Natural killer cell treated with Interleukin-12 subunit alpha and Interleukin-12 subunit beta and Interleukin-15 and Interleukin-18, amount 100 ng/mL, for 72 hours (primary cell): ENCODE data around the gene GRIN2A. TPM values are rescaled to one million over a fixed set of nuclear protein-coding genes. Genes with fewer than 3 reads are reported as not detected.

Experiments
- ATAC-seq, 2 donors: fragments of 150-1000 bp; cut with Tn5 transposase in 1 of 2; sonication (Bioruptor Pico), chemical (Tn5 transposase) in 1 of 2; 2 replicates each; pipeline ENCODE4 v1.10.0; 2021
- DNase-seq: peaks from one replicate; pipeline ENCODE4 v3.0.0; 2022; ENCODE audit warnings: low spot score
- H3K27ac Mint-ChIP-seq, 2 donors: 1 replicate in 1 of 2; 2 replicates in 1 of 2; pipeline ENCODE4 v1.8.0; 2022; ENCODE audit warnings: mixed read lengths in 2 of 2, mild to moderate bottlenecking in 1 of 2, moderate library complexity in 1 of 2
- H3K27me3 Mint-ChIP-seq, 2 donors: 1 replicate in 1 of 2; 2 replicates in 1 of 2; pipeline ENCODE4 v1.8.0; 2022; ENCODE audit warnings: mixed read lengths in 2 of 2
- H3K36me3 Mint-ChIP-seq: one replicate; pipeline ENCODE4 v1.8.0; 2022; ENCODE audit warnings: mixed read lengths
- H3K4me1 Mint-ChIP-seq, 2 donors: 1 replicate in 1 of 2; 2 replicates in 1 of 2; pipeline ENCODE4 v1.8.0; 2022; ENCODE audit warnings: low read depth in 2 of 2, mixed read lengths in 2 of 2, mild to moderate bottlenecking in 1 of 2
- H3K4me3 Mint-ChIP-seq: one replicate; pipeline ENCODE4 v1.8.0; 2022; ENCODE audit warnings: mixed read lengths
- H3K9me3 Mint-ChIP-seq: 2 replicates; pipeline ENCODE4 v1.8.0; 2022; ENCODE audit warnings: mixed read lengths
- total RNA-seq, 2 donors: library from RNA; stranded (reverse); gene quantifications; one replicate each; pipeline ENCODE4 v1.2.3, GENCODE V29; 2022

Gene GRIN2A
- total RNA-seq, 2 donors from 2014 or later, result not detected

DNA sequence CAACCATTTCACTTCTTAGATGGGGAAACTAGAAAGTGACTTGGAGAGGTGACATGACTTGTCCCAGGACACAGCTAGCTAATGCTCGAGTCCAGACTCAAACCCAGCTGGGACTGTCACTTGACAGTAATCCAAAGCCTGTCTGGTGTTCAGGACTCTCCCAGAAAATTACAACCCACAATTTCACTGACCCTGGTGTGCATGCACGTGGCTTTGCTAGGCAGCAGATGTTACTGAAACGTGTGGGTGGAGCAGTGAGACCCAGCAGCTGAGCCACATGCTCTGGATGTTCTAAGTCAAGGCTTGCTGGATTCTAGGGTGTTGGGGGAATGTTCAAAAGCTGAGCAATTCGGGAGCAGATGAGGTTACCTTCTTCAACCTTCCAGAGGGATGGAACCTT is 364.6 kb downstream of the GRIN2A start:
- Mint-ChIP-seq H3K4me3 (no peak overlapping the region), H3K27ac (no peak overlapping the region), H3K4me1 (no peaks in the 10 kb centered on the region), H3K9me3 (no peaks in the 10 kb centered on the region), H3K27me3 (peaks cover 4 to 33% of the 10 kb centered on the region in 2 donors), H3K36me3 (no peaks in the 10 kb centered on the region)
- ATAC-seq, result no peak
- DNase-seq, result no peak

DNA sequence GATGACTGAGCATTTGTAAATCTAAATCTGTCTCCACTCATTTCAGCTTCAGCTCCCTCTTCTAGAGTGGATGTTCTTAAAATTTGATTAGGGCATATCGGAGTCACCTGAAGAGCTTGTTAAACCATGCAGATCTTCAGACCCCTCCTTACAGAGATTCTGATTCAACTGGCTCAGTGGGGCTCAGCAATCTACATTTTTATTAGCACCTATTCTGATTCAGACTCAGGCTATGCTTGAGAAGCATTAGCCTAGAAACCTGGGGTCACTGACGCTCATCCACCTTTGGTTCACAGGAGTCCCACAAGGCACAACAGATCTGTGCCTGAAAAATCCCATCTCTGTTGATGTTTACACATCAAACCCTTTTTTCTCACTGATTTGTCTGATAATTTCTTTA is 365.6 kb downstream of the GRIN2A start:
- H3K27ac Mint-ChIP-seq, result no peak overlapping the region
- DNase-seq (no peak), ATAC-seq (no peak)
- H3K27me3 Mint-ChIP-seq, result peaks cover 2 to 26% of the 10 kb centered on the region in 2 donors
- no peaks in the 10 kb centered on the region for H3K9me3 Mint-ChIP-seq
- H3K4me3 Mint-ChIP-seq, result no peak overlapping the region
- H3K36me3 Mint-ChIP-seq, result no peaks in the 10 kb centered on the region
- H3K4me1 Mint-ChIP-seq, result no peaks in the 10 kb centered on the region

DNA sequence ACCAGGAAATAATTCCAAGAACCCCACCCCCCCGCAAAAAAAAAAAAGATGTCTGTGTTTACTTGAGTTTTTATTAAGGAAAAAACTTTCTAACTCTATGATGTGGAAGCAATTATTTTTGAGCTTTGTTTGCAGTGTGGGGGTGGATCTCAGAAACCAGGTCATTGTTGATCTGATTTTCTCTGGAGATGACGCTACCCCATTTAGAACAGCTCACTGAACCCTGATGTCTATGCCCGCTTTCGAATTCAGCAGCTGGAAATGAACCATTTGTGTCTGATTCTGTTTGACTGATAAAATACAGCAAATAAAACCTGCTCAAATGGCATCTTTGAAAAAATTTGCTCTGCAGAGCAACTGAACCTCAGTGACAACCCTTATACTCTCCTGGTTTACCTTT is 368.6 kb downstream of the GRIN2A start:
- Mint-ChIP-seq H3K27ac (no peak overlapping the region), H3K9me3 (no peaks in the 10 kb centered on the region), H3K36me3 (no peaks in the 10 kb centered on the region), H3K27me3 (peaks cover 0 to 16% of the 10 kb centered on the region in 2 donors), H3K4me3 (no peak overlapping the region), H3K4me1 (no peaks in the 10 kb centered on the region)
- no peak for ATAC-seq
- DNase-seq, result no peak

DNA sequence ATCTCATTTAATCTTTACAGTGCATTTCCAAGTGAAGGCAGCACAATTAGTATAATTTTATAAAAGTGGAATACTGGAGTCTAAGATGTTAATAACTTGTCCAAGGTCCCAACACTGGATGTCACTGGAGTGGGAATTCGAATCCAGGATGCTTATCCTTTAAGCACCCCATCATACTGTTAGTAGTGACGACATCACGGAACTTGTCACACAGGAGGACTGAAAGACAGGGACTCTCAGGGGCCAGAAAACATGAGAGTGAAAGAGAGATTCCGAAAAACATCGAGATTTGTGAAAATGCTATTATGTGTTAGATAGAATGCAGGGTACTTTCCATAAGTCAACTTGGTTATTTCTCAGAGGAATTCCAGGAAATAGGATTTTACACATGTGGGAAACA is 374.0 kb downstream of the GRIN2A start:
- no peaks in the 10 kb centered on the region for H3K27me3 Mint-ChIP-seq
- DNase-seq (no peak), ATAC-seq (no peak)
- no peaks in the 10 kb centered on the region for H3K4me1 Mint-ChIP-seq
- H3K36me3 Mint-ChIP-seq, result no peaks in the 10 kb centered on the region
- H3K9me3 Mint-ChIP-seq, result peaks cover 7% of the 10 kb centered on the region
- H3K4me3 Mint-ChIP-seq, result no peak overlapping the region
- no peak overlapping the region for H3K27ac Mint-ChIP-seq

DNA sequence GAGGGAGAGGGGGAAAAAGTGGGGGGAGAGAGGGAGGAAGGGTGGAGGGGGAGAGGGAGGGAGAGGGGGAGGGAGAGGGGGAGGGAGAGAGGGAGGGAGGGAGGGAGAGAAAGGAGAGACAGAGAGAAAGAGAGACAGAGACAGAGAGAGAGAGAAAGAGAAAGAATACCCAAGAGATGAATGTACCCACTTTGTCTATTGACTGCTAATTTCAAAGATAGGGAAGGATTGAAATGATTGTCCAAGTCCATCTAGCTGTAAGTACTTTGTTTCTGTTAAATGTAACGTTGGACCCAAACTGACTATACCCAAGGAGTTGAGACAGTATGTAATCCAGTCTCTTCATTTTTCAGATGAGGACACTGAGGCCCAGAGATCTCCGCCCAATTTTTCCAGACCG is 374.9 kb downstream of the GRIN2A start:
- Mint-ChIP-seq H3K4me3 (no peak overlapping the region), H3K36me3 (no peaks in the 10 kb centered on the region)
- DNase-seq, result no peak

DNA sequence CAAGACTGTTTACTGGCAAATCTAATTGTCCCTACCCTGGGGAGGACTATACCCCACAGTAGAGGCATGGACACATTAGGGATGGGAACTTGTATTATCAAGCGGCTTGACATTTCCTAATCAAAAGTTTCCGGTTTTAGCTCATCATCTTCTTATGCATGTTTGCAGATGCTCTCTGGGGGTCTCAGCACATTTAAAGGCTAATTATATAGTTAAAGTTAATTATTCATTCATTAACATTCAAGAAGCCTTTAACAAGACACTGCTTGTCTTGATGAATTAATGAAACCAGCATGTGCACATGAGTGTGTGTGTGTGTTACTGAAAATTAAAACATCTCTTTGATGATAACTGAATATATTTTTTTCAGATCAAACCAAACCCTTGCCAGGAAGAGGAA is 377.1 kb downstream of the GRIN2A start:
- no peak for ATAC-seq
- no peak overlapping the region for H3K4me3 Mint-ChIP-seq
- DNase-seq, result no peak
- no peaks in the 10 kb centered on the region for H3K36me3 Mint-ChIP-seq
- no peaks in the 10 kb centered on the region for H3K4me1 Mint-ChIP-seq
- no peak overlapping the region for H3K27ac Mint-ChIP-seq
- no peaks in the 10 kb centered on the region for H3K27me3 Mint-ChIP-seq
- peaks cover 11% of the 10 kb centered on the region for H3K9me3 Mint-ChIP-seq

More for the DNA sequence above, 374.9 kb downstream of the GRIN2A start:
- ATAC-seq, result no peak
- H3K27ac Mint-ChIP-seq, result no peak overlapping the region
- peaks cover 7% of the 10 kb centered on the region for H3K9me3 Mint-ChIP-seq
- H3K27me3 Mint-ChIP-seq, result no peaks in the 10 kb centered on the region
- H3K4me1 Mint-ChIP-seq, result no peaks in the 10 kb centered on the region

DNA sequence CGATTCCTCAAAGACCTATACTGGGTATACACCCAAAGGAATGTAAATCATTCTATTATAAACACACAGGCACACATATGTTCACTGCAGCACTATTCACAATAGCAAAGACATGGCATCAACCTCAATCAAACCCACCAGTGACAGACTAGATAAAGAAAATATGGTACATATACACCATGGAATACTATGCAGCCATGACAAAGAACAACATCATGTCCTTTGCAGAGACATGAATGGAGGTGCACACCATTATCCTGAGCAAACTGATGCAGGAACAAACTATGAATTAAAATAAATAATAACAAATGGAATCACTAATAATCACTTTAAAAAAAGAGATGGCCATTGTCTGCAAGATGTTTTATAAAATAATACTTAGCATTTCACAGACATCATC is 380.1 kb downstream of the GRIN2A start:
- Mint-ChIP-seq H3K36me3 (no peaks in the 10 kb centered on the region), H3K27ac (no peak overlapping the region), H3K9me3 (peaks cover 11% of the 10 kb centered on the region), H3K4me3 (no peak overlapping the region), H3K27me3 (no peaks in the 10 kb centered on the region), H3K4me1 (no peaks in the 10 kb centered on the region)
- DNase-seq (no peak), ATAC-seq (no peak)

DNA sequence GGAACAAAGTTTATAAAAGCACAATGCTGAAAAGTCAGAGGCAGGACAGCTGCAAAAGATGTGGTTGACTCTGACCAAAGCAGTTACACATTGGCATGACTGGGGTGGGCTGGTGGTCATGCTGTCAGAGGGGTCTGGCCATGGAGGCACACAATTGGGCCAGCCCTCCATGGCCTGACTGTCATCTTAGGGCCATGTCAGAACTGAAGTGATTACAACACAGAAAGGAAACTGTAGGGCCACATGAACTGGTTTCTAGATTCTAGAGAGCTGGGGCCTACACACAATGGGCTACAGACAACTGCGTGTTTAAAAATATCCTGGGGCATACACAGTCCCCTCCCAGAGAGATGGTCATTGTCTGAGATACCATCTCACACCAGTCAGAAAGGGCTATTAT is 380.6 kb downstream of the GRIN2A start:
- H3K4me1 Mint-ChIP-seq, result no peaks in the 10 kb centered on the region
- H3K36me3 Mint-ChIP-seq, result no peaks in the 10 kb centered on the region
- ATAC-seq (peak in 1 of 2 donors; percentile 24), DNase-seq (no peak)
- H3K27me3 Mint-ChIP-seq, result no peaks in the 10 kb centered on the region
- H3K9me3 Mint-ChIP-seq, result peaks cover 11% of the 10 kb centered on the region
- H3K4me3 Mint-ChIP-seq, result no peak overlapping the region
- no peak overlapping the region for H3K27ac Mint-ChIP-seq

DNA sequence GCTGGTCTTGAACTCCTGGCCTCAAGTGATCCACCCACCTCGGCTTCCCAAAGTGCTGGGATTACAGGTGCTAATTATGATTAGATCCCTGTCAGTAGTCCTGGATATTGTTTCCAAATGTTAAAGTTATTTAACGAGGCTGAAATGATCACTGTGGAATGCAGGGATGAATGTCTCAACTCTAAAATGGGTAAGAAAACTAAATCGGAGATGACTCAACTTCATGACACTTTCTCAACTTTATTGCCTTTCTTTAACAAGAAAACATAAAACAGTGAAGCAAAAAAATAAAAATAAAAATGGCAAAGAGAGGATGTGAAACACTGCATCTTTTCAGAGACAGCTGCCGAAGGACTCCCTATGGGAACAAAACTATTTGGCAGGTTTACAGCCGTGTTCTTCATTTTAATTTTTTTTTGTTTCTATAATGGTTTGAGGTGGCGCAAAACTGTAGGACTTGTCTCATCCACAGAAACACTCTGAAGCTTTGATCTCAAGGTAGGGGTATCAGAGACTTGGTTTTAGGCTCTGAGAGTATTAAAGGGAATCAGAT is 382.0 kb downstream of the GRIN2A start:
- ATAC-seq (no peak), DNase-seq (no peak)
- no peaks in the 10 kb centered on the region for H3K4me1 Mint-ChIP-seq
- no peak overlapping the region for H3K27ac Mint-ChIP-seq
- no peak overlapping the region for H3K4me3 Mint-ChIP-seq
- no peaks in the 10 kb centered on the region for H3K27me3 Mint-ChIP-seq
- no peaks in the 10 kb centered on the region for H3K36me3 Mint-ChIP-seq
- peaks cover 5% of the 10 kb centered on the region for H3K9me3 Mint-ChIP-seq

DNA sequence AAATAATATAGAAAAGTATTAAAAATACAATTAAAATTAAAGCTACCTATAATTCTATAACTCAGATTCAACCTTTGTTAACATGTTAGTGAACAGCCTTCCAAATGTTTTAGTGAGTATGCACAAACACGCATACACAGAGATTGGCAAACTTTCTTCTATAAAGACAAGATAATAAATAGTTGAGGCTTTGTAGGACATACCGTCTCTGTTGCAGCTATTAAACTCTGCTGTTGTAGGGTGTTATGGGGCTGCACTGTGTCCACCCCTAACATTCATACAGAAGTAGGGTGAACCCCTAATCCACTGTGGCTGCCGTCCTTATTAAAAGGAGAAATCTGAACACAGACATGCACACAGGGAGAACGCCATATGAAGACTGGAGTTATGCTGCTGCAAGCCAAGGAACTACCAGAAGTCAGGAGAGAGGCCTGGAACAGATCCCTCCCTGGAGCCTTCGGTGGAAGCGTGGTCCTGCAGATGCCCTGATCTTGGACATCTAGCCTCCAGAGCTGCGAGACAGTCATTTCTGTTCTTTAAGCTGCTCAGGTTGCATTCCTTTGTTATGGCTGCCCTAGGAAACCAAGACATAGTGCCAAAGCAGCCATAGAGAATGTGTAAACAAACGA is 383.2 kb downstream of the GRIN2A start:
- H3K27ac Mint-ChIP-seq, result no peak overlapping the region
- H3K9me3 Mint-ChIP-seq, result peaks cover 7% of the 10 kb centered on the region
- no peaks in the 10 kb centered on the region for H3K4me1 Mint-ChIP-seq
- peaks cover 0 to 2% of the 10 kb centered on the region in 2 donors for H3K27me3 Mint-ChIP-seq
- H3K4me3 Mint-ChIP-seq, result no peak overlapping the region
- DNase-seq, result no peak
- no peaks in the 10 kb centered on the region for H3K36me3 Mint-ChIP-seq
- no peak for ATAC-seq

DNA sequence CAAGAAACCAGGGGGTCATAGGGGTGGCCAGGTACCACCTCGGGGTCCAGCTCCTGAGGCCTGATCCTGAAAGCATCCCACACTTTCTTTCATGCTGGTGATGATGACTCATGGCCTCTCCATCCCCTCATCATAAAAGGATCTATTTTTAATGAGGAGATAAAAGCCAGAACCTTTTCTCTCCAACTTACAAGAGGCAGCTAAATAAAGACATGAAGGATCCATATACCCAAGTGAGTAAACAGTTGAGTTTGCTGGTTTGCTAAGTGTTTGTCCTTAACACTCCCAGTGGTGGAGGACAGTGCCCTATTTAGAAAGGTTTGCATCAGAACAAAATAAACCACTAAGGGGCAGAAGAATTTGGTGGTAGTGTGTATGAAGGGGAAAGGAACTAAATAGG is 383.8 kb downstream of the GRIN2A start:
- Mint-ChIP-seq H3K27ac (no peak overlapping the region), H3K36me3 (no peaks in the 10 kb centered on the region), H3K9me3 (peaks cover 7% of the 10 kb centered on the region), H3K4me3 (no peak overlapping the region), H3K27me3 (peaks cover 0 to 2% of the 10 kb centered on the region in 2 donors), H3K4me1 (no peaks in the 10 kb centered on the region)
- no peak for DNase-seq
- ATAC-seq, result no peak

DNA sequence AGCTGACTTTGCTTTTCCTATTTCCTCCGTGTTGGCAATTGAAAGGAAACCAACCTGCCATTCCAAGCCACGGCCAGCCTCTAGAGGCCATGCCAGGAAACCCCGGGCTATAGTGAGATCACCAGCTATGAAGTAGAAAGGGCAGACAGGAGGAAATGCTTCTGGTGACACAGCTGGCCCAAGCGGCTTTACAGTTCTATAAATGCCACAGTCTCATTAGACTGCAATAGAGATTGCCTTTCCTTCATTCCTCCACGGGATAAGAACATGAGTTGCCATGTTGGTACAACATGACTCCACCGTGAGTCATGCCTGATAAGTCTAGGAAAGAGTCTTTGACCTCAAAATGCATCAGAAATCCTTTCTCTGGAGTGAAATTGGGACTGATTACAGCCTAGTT is 384.9 kb downstream of the GRIN2A start:
- Mint-ChIP-seq H3K4me1 (no peaks in the 10 kb centered on the region), H3K27me3 (peaks cover 0 to 2% of the 10 kb centered on the region in 2 donors), H3K36me3 (no peaks in the 10 kb centered on the region), H3K9me3 (peaks cover 7% of the 10 kb centered on the region), H3K27ac (no peak overlapping the region), H3K4me3 (no peak overlapping the region)
- no peak for DNase-seq
- ATAC-seq, result no peak

DNA sequence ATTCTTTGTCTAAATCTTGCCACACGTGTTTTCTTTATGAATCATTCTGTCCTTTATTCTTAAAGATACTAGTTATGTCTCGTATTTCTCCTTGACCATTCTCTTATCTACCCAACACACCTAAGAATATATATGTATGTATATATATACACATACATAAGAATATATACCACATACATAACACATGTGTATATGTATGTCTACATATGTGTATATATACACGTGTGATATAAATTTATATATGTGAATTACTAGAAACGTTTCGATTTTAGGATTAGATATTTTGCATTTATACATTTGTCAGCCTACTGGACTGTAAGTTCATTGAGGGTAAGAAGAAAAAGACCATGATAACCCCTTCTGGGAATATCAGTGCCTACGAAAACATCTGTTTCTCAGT is 388.6 kb downstream of the GRIN2A start:
- no peak overlapping the region for H3K4me3 Mint-ChIP-seq

DNA sequence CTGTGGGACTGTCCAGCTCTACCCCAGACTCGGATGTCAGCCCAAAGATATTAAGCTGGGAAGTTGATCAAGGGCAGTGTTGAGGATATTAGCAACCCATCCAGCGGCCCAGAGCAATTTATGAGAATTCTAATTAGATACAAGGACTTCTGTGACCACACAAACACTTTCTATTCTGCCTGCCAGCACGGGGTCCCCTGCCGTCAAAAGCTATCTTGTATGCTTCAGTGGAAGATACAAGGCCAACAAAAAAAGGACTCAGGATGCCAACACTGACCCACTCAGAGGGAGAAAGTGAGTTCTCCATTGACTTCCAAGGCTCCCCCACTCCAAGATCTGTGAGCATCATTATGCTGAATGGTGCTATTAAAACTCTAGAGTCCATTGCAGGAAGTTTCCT is 390.7 kb downstream of the GRIN2A start:
- no peak overlapping the region for H3K27ac Mint-ChIP-seq
- no peaks in the 10 kb centered on the region for H3K36me3 Mint-ChIP-seq
- peaks cover 0 to 2% of the 10 kb centered on the region in 2 donors for H3K27me3 Mint-ChIP-seq
- DNase-seq, result no peak
- no peaks in the 10 kb centered on the region for H3K4me1 Mint-ChIP-seq
- H3K4me3 Mint-ChIP-seq, result no peak overlapping the region
- H3K9me3 Mint-ChIP-seq, result peaks cover 2% of the 10 kb centered on the region
- no peak for ATAC-seq

More for the DNA sequence above, 388.6 kb downstream of the GRIN2A start:
- Mint-ChIP-seq H3K36me3 (no peaks in the 10 kb centered on the region), H3K27ac (no peak overlapping the region), H3K4me1 (no peaks in the 10 kb centered on the region), H3K27me3 (peaks cover 0 to 2% of the 10 kb centered on the region in 2 donors), H3K9me3 (peaks cover 2% of the 10 kb centered on the region)
- ATAC-seq (no peak), DNase-seq (no peak)

DNA sequence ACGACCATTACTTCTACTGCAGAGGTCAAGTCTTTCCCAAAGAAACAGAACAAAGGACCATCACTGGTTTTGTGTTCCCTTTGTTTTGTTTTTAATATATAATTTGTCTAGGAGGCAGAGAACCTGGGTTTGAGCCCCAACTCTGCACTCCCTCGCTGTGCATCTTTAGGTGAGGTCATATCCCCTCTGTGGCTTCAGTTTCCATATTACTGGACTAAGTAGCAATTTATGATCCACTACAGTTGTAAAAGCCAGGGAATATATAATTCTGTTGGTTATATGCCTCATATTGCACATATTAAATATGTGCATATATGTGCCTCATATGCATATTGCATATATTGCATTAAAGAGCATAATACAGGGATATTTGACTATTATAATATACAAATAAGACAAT is 392.0 kb downstream of the GRIN2A start:
- no peaks in the 10 kb centered on the region for H3K36me3 Mint-ChIP-seq
- H3K27ac Mint-ChIP-seq, result no peak overlapping the region
- no peak for DNase-seq
- H3K27me3 Mint-ChIP-seq, result peaks cover 0 to 2% of the 10 kb centered on the region in 2 donors
- H3K4me1 Mint-ChIP-seq, result no peaks in the 10 kb centered on the region
- peaks cover 2% of the 10 kb centered on the region for H3K9me3 Mint-ChIP-seq
- ATAC-seq, result no peak
- no peak overlapping the region for H3K4me3 Mint-ChIP-seq
